ENCODE measurements around the gene PNMT.

Gene PNMT

GRCh38 chr17:39706383-39706782 lies 38.1 kb downstream of the PNMT start:
- TF ChIP-seq ZBTB7A (IDR thresholded peaks at IDR 0.05; ENCODE audit: low read depth) (no peak), TAF1 (IDR thresholded peaks at IDR 0.05; ENCODE audit: low read depth) (no peak), FOXM1 (IDR thresholded peaks at IDR 0.05; ENCODE audit: borderline replicate concordance, low read depth) (no peak), CEBPB (IDR thresholded peaks at IDR 0.05) (no peak), EP300 (IDR thresholded peaks at IDR 0.05; ENCODE audit: borderline replicate concordance) (no peak), TEAD4 (IDR thresholded peaks at IDR 0.05) (no peak), MAX (IDR thresholded peaks at IDR 0.05) (no peak), YY1 (IDR thresholded peaks at IDR 0.05; ENCODE audit: low read depth) (no peak), CREB1 (IDR thresholded peaks at IDR 0.05; ENCODE audit: low read depth) (no peak), RAD21 (IDR thresholded peaks at IDR 0.05; ENCODE audit: low read depth) (no peak), TCF12 (IDR thresholded peaks at IDR 0.05; ENCODE audit: low read depth) (no peak), NFIC (IDR thresholded peaks at IDR 0.05) (no peak), EGR1 (IDR thresholded peaks at IDR 0.05) (no peak)
- TF ChIP-seq, protein P1, sequence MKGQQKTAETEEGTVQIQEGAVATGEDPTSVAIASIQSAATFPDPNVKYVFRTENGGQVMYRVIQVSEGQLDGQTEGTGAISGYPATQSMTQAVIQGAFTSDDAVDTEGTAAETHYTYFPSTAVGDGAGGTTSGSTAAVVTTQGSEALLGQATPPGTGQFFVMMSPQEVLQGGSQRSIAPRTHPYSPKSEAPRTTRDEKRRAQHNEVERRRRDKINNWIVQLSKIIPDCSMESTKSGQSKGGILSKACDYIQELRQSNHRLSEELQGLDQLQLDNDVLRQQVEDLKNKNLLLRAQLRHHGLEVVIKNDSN (IDR thresholded peaks at IDR 0.05) = no peak
- TF ChIP-seq, protein P2, sequence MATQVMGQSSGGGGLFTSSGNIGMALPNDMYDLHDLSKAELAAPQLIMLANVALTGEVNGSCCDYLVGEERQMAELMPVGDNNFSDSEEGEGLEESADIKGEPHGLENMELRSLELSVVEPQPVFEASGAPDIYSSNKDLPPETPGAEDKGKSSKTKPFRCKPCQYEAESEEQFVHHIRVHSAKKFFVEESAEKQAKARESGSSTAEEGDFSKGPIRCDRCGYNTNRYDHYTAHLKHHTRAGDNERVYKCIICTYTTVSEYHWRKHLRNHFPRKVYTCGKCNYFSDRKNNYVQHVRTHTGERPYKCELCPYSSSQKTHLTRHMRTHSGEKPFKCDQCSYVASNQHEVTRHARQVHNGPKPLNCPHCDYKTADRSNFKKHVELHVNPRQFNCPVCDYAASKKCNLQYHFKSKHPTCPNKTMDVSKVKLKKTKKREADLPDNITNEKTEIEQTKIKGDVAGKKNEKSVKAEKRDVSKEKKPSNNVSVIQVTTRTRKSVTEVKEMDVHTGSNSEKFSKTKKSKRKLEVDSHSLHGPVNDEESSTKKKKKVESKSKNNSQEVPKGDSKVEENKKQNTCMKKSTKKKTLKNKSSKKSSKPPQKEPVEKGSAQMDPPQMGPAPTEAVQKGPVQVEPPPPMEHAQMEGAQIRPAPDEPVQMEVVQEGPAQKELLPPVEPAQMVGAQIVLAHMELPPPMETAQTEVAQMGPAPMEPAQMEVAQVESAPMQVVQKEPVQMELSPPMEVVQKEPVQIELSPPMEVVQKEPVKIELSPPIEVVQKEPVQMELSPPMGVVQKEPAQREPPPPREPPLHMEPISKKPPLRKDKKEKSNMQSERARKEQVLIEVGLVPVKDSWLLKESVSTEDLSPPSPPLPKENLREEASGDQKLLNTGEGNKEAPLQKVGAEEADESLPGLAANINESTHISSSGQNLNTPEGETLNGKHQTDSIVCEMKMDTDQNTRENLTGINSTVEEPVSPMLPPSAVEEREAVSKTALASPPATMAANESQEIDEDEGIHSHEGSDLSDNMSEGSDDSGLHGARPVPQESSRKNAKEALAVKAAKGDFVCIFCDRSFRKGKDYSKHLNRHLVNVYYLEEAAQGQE (IDR thresholded peaks at IDR 0.05; ENCODE audit: low read depth) = no peak

DNA sequence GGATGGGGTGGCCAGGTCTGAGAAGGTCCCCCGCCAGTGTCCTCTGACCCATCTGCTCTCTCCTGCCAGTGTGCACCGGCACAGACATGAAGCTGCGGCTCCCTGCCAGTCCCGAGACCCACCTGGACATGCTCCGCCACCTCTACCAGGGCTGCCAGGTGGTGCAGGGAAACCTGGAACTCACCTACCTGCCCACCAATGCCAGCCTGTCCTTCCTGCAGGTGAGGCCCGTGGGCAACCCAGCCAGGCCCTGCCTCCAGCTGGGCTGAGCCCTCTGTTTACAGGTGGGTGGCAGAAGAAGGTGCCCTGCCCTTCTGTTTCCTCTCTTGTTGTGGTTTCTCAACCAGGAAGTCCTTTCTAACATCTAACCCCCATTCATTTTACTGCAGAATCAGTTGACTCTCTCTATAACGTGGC lies 38.7 kb downstream of the PNMT start:
- TF ChIP-seq TCF12 (IDR thresholded peaks at IDR 0.05; ENCODE audit: low read depth) (no peak), NFIC (IDR thresholded peaks at IDR 0.05) (no peak), CREB1 (IDR thresholded peaks at IDR 0.05; ENCODE audit: low read depth) (no peak), ZBTB7A (IDR thresholded peaks at IDR 0.05; ENCODE audit: low read depth) (no peak), EGR1 (IDR thresholded peaks at IDR 0.05) (no peak), RAD21 (IDR thresholded peaks at IDR 0.05; ENCODE audit: low read depth) (no peak), EP300 (IDR thresholded peaks at IDR 0.05; ENCODE audit: borderline replicate concordance) (no peak), MAX (IDR thresholded peaks at IDR 0.05) (no peak), TAF1 (IDR thresholded peaks at IDR 0.05; ENCODE audit: low read depth) (no peak), CEBPB (IDR thresholded peaks at IDR 0.05) (no peak), FOXM1 (IDR thresholded peaks at IDR 0.05; ENCODE audit: borderline replicate concordance, low read depth) (no peak), TEAD4 (IDR thresholded peaks at IDR 0.05) (no peak), YY1 (IDR thresholded peaks at IDR 0.05; ENCODE audit: low read depth) (no peak)
- TF ChIP-seq, protein P2 (IDR thresholded peaks at IDR 0.05; ENCODE audit: low read depth) = no peak
- TF ChIP-seq, protein P1 (IDR thresholded peaks at IDR 0.05) = no peak

DNA sequence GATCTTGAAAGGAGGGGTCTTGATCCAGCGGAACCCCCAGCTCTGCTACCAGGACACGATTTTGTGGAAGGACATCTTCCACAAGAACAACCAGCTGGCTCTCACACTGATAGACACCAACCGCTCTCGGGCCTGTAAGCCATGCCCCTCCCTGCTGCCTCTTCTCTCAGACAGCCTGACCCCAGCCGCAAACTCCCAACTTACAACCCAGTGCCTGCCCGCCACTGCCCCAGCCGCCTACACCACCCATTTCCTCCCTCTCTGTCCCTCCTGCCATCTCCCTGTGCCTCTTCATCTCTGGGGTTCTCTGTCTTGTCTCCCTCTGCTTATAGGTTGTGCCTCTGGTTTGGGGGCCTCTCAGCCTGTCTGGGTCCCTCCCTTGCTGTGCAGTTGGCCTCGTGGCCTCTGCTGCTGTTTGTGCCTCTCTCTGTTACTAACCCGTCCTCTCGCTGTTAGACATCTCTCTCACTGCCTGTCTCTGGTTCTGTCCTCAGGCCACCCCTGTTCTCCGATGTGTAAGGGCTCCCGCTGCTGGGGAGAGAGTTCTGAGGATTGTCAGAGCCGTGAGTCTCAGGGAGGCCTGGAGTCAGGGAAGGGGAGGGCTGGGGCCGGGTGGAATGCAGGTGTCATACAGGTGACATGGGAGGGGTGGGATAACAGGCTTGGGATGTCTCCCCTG lies 41.2 kb downstream of the PNMT start:
- no peak for TF ChIP-seq FOXM1 (IDR thresholded peaks at IDR 0.05; ENCODE audit: borderline replicate concordance, low read depth)
- TF ChIP-seq, protein P2 (IDR thresholded peaks at IDR 0.05; ENCODE audit: low read depth) = no peak
- no peak for TF ChIP-seq CREB1 (IDR thresholded peaks at IDR 0.05; ENCODE audit: low read depth)
- TF ChIP-seq ZBTB7A (IDR thresholded peaks at IDR 0.05; ENCODE audit: low read depth) = no peak
- no peak for TF ChIP-seq CEBPB (IDR thresholded peaks at IDR 0.05)
- no peak for TF ChIP-seq RAD21 (IDR thresholded peaks at IDR 0.05; ENCODE audit: low read depth)
- TF ChIP-seq MAX (IDR thresholded peaks at IDR 0.05) = no peak
- no peak for TF ChIP-seq EP300 (IDR thresholded peaks at IDR 0.05; ENCODE audit: borderline replicate concordance)
- no peak for TF ChIP-seq TEAD4 (IDR thresholded peaks at IDR 0.05)
- no peak for TF ChIP-seq YY1 (IDR thresholded peaks at IDR 0.05; ENCODE audit: low read depth)
- TF ChIP-seq TCF12 (IDR thresholded peaks at IDR 0.05; ENCODE audit: low read depth) = no peak
- TF ChIP-seq, protein P1 (IDR thresholded peaks at IDR 0.05) = no peak
- no peak for TF ChIP-seq EGR1 (IDR thresholded peaks at IDR 0.05)
- no peak for TF ChIP-seq NFIC (IDR thresholded peaks at IDR 0.05)
- no peak for TF ChIP-seq TAF1 (IDR thresholded peaks at IDR 0.05; ENCODE audit: low read depth)
